Endothelial cell (in vitro differentiated cells): ENCODE data around the gene NUP62. TPM values are rescaled to one million over a fixed set of nuclear protein-coding genes. Genes with fewer than 3 reads are reported as not detected.

ENCODE experiments used
- DNase-seq: peaks from one replicate; pipeline ENCODE4 v3.0.0; 2021; ENCODE audit warnings: low spot score
- H3K27ac Mint-ChIP-seq: one replicate; pipeline ENCODE4 v1.8.0; 2021; ENCODE audit warnings: mixed read lengths, inconsistent platforms; ENCODE audit not compliant: unreplicated experiment
- H3K27me3 Mint-ChIP-seq: one replicate; pipeline ENCODE4 v1.8.0; 2021; ENCODE audit warnings: mild to moderate bottlenecking, moderate library complexity, mixed read lengths, inconsistent platforms; ENCODE audit not compliant: unreplicated experiment
- H3K36me3 Mint-ChIP-seq: one replicate; pipeline ENCODE4 v1.8.0; 2021; ENCODE audit warnings: mild to moderate bottlenecking, low read depth, mixed read lengths, inconsistent platforms; ENCODE audit not compliant: unreplicated experiment
- H3K4me1 Mint-ChIP-seq: one replicate; pipeline ENCODE4 v1.8.0; 2021; ENCODE audit warnings: mild to moderate bottlenecking, mixed read lengths, inconsistent platforms; ENCODE audit not compliant: unreplicated experiment
- H3K4me3 Mint-ChIP-seq: one replicate; pipeline ENCODE4 v1.8.0; 2021; ENCODE audit warnings: mild to moderate bottlenecking, mixed read lengths, inconsistent platforms; ENCODE audit not compliant: unreplicated experiment
- H3K9me3 Mint-ChIP-seq: one replicate; pipeline ENCODE4 v1.8.0; 2021; ENCODE audit warnings: mixed read lengths, inconsistent platforms; ENCODE audit not compliant: unreplicated experiment
- CTCF ChIP-seq: fragments of 200-600 bp; sonication (generic); IDR thresholded peaks from one replicate; pipeline ENCODE4 v1.5.0; 2021; ENCODE audit warnings: antibody characterized with exemption; ENCODE audit not compliant: unreplicated experiment
- long read RNA-seq: library from polyadenylated mRNA; unstranded; transcript quantifications from one replicate; pipeline ENCODE4 v2.0.0, GENCODE V29; 2020; ENCODE audit not compliant: unreplicated experiment
- total RNA-seq: library from RNA; stranded (reverse); fragmentation: NEBNext Ultra II Directional; extraction: Animal tissue kit (Norgen Biotek cat#: 25700); gene quantifications from one replicate; pipeline ENCODE4 v1.2.1, GENCODE V29; 2021; ENCODE audit not compliant: unreplicated experiment

The NUP62 gene
- total RNA-seq: 60.9 TPM
- long read RNA-seq, transcript NUP62-201 (3 exons, 2,870 nt): minor isoform, 7 of 42 reads
- long read RNA-seq, transcript NUP62-202 (2 exons, 3,479 nt): major isoform, 10 of 42 reads
- long read RNA-seq, partial matches to known transcripts: 0 of 42 reads
- long read RNA-seq, other reads (novel, unspliced or antisense): 20 of 42 reads

- Mint-ChIP-seq H3K27me3 (peaks cover 29% of the 10 kb centered on the region), H3K4me3 (peak within 1 kb of the TSS; percentile 99), H3K27ac (peak within 1 kb of the TSS; percentile 97), H3K36me3 (peaks cover 38% of the 10 kb centered on the region), H3K4me1 (peaks cover 13% of the 10 kb centered on the region), H3K9me3 (no peaks in the 10 kb centered on the region)
- TF ChIP-seq CTCF: no peak
- peak; percentile 87 for DNase-seq
Measured at GRCh38 chr19:49929121-49929610, at the start of gene NUP62, which contains the start of gene ATF5. Gene NUP62, minus strand, starts transcription at chr19:49929504. Its CDS starts 19,697 bp downstream, at chr19:49909807. Gene ATF5, plus strand, starts transcription at chr19:49929205. Its CDS starts 1,646 bp downstream, at chr19:49930851.

GRCh38 chr19:49978324-49978723, 49.0 kb upstream of the NUP62 start:
- DNase-seq: no peak
- no peak overlapping the region for H3K4me3 Mint-ChIP-seq
- H3K27me3 Mint-ChIP-seq: peaks cover 7% of the 10 kb centered on the region
- H3K9me3 Mint-ChIP-seq: no peaks in the 10 kb centered on the region
- H3K36me3 Mint-ChIP-seq: peaks cover 16% of the 10 kb centered on the region
- no peak for TF ChIP-seq CTCF
- H3K27ac Mint-ChIP-seq: no peak overlapping the region
- H3K4me1 Mint-ChIP-seq: no peaks in the 10 kb centered on the region

DNA sequence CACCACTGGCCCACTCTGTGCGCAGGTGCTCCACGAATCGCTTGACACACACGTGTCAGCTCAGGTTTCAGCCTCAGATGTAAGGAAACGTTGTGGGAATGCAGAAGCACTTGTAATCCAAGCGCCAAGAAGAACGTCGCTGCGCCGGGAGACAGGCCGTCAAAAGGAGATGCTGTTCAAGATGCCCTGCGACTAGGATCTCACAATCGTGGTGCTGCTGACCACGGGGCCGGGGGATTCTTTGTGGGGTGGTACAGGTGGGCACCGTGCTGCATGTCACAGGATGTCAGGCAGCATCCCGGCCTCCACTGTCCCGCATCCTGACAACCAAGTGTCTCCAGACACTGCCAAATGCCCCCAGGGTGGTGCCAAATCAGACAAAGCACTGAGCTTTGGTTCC, 48.6 kb upstream of the NUP62 start:
- H3K27me3 Mint-ChIP-seq: peaks cover 7% of the 10 kb centered on the region
- H3K36me3 Mint-ChIP-seq: peaks cover 16% of the 10 kb centered on the region
- no peaks in the 10 kb centered on the region for H3K9me3 Mint-ChIP-seq
- no peak for DNase-seq
- no peak for TF ChIP-seq CTCF
- no peak overlapping the region for H3K4me3 Mint-ChIP-seq
- no peaks in the 10 kb centered on the region for H3K4me1 Mint-ChIP-seq
- H3K27ac Mint-ChIP-seq: no peak overlapping the region

- no peaks in the 10 kb centered on the region for H3K4me1 Mint-ChIP-seq
- H3K4me3 Mint-ChIP-seq: no peak overlapping the region
- no peaks in the 10 kb centered on the region for H3K9me3 Mint-ChIP-seq
- H3K36me3 Mint-ChIP-seq: peaks cover 16% of the 10 kb centered on the region
- H3K27ac Mint-ChIP-seq: peak overlapping the region; percentile 20
- DNase-seq: no peak
- no peak for TF ChIP-seq CTCF
- H3K27me3 Mint-ChIP-seq: peaks cover 7% of the 10 kb centered on the region
Measured at GRCh38 chr19:49977076-49977475, 47.8 kb upstream of the NUP62 start.

DNA sequence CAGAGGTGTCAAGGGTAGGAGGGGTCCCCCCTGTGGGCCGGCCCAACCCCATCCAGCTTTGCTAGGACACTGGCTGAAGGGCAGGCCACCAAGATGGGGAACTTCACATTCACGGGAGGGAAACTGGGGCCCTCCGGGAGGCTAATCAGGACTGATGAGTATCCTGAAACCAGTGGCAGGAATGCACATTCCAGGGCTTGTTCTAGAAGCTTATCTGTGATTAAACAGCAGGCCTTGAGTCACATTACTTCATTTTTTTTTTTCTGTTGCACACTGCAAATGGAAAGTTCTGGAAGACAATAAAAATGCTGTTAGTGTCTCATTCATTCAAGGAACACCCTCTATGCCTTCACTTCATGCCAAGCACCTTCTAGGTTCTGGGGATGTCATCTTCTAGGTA, 47.2 kb upstream of the NUP62 start:
- H3K27ac Mint-ChIP-seq: no peak overlapping the region
- peaks cover 12% of the 10 kb centered on the region for H3K36me3 Mint-ChIP-seq
- no peaks in the 10 kb centered on the region for H3K9me3 Mint-ChIP-seq
- H3K27me3 Mint-ChIP-seq: peaks cover 4% of the 10 kb centered on the region
- H3K4me1 Mint-ChIP-seq: no peaks in the 10 kb centered on the region
- no peak for DNase-seq
- H3K4me3 Mint-ChIP-seq: no peak overlapping the region
- no peak for TF ChIP-seq CTCF
